Measurements from ENCODE around the gene CDAN1. TPM values are rescaled to one million over a fixed set of nuclear protein-coding genes. Genes with fewer than 3 reads are reported as not detected.
A peak's percentile ranks its signal among the peaks of the same experiment; 100 is the strongest.

The CDAN1 gene
- total RNA-seq, 1 donor from 2014 or later, result 29.9 TPM

DNA sequence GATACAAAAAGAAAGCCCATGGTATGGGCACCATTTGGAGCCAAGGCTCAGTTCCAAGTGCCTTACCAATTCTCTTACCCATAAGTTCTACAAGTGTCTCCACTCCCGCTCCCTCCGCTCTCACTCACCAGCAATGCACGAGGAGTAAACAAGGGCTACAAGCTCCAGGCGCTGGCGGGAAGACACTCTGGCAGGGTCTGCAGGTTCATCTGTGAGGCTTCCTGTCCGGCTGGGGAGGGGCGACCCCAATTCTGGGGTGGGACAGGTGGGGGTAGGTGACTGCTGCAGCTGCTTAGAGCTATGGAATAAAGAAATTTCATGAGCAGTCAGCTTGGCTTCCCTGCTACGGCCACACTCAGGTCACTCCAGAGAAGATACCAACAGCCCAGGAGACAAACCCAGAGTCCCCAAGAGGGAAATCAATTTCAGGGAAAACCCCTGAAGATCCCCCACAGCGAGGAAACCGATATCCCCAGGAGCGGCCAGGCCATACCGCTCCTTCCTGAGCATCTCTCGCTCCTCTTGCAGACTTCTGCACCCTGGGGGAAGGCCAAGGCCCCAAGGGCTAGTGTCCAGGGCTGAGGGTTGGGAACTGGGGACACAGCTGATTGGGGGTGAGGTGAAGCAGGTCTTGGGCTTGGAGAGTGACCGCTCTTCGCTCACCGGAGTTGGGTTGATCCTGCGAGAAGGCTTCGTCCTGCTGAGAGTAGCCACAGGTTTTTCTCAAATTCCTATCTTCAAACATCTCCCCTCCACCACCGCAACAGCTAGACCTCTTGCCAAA lies 1.4 kb downstream of the CDAN1 start:
- DNase-seq (ENCODE audit: low spot score), result no peak
- no peak overlapping the region for H3K27ac Mint-ChIP-seq (ENCODE audit: unreplicated experiment)
- H3K27me3 Mint-ChIP-seq (ENCODE audit: unreplicated experiment), result peaks cover 12% of the 10 kb centered on the region
- no peaks in the 10 kb centered on the region for H3K4me1 Mint-ChIP-seq (ENCODE audit: unreplicated experiment)
- H3K4me3 Mint-ChIP-seq (ENCODE audit: unreplicated experiment), result peak overlapping the region; percentile 95
- H3K36me3 Mint-ChIP-seq (ENCODE audit: low read depth, unreplicated experiment), result peaks cover 33% of the 10 kb centered on the region
- TF ChIP-seq, protein P1, sequence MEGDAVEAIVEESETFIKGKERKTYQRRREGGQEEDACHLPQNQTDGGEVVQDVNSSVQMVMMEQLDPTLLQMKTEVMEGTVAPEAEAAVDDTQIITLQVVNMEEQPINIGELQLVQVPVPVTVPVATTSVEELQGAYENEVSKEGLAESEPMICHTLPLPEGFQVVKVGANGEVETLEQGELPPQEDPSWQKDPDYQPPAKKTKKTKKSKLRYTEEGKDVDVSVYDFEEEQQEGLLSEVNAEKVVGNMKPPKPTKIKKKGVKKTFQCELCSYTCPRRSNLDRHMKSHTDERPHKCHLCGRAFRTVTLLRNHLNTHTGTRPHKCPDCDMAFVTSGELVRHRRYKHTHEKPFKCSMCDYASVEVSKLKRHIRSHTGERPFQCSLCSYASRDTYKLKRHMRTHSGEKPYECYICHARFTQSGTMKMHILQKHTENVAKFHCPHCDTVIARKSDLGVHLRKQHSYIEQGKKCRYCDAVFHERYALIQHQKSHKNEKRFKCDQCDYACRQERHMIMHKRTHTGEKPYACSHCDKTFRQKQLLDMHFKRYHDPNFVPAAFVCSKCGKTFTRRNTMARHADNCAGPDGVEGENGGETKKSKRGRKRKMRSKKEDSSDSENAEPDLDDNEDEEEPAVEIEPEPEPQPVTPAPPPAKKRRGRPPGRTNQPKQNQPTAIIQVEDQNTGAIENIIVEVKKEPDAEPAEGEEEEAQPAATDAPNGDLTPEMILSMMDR (IDR thresholded peaks at IDR 0.05; ENCODE audit: unreplicated experiment), result no peak
- H3K9me3 Mint-ChIP-seq (ENCODE audit: unreplicated experiment), result no peaks in the 10 kb centered on the region

DNA sequence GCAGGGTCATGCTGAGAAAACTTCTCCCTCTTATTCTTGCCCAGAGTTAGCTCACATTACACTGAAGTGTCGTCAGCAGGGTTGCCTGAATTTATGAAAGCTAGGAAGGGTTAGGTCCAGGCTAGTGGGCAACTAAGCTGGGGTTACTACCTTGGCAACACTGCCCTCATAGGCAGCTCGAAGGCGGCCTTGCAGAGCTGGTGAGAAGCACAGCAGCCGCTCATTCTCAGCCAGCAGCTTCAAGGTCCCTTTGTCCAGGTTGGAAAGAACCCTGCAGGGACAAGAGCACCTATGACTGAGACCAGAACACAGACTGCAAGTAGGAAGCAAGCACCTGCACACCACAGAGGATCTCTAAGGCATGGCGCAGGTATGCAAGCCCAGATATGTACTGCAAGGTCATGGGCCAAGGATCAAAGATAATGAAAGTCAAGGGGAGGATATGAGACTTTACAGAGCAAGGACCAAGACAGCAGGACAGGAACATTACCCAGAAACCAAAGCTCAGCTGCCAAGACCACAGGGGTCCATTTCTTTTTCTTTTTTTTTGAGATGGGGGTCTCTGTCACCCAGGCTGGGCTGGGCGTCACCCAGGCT lies 2.8 kb downstream of the CDAN1 start:
- no peak for DNase-seq (ENCODE audit: low spot score)
- H3K27ac Mint-ChIP-seq (ENCODE audit: unreplicated experiment), result no peak overlapping the region
- peak overlapping the region; percentile 38 for H3K4me3 Mint-ChIP-seq (ENCODE audit: unreplicated experiment)
- no peaks in the 10 kb centered on the region for H3K9me3 Mint-ChIP-seq (ENCODE audit: unreplicated experiment)
- TF ChIP-seq, protein P1 (IDR thresholded peaks at IDR 0.05; ENCODE audit: unreplicated experiment), result no peak
- H3K27me3 Mint-ChIP-seq (ENCODE audit: unreplicated experiment), result peaks cover 12% of the 10 kb centered on the region
- H3K36me3 Mint-ChIP-seq (ENCODE audit: low read depth, unreplicated experiment), result peaks cover 33% of the 10 kb centered on the region
- no peaks in the 10 kb centered on the region for H3K4me1 Mint-ChIP-seq (ENCODE audit: unreplicated experiment)

DNA sequence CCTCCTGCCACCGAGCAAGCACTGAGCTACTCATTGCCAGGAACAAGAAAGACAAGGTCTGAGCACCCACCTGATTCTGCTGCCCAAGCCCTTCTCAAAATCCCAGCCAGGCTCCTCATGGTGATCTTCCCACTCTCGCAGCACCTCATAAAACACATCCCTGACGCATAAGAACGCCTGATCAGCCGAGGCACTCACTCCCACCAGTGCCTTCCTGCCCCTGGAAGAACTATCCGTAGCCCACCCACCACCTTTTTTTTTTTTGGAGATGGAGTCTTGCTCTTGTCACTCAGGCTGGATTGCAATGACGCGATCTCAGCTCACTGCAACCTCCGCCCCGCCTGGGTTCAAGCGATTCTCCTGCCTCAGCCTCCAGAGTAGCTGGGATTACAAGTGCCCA lies 3.9 kb downstream of the CDAN1 start:
- no peaks in the 10 kb centered on the region for H3K4me1 Mint-ChIP-seq (ENCODE audit: unreplicated experiment)
- H3K27ac Mint-ChIP-seq (ENCODE audit: unreplicated experiment), result no peak overlapping the region
- no peaks in the 10 kb centered on the region for H3K9me3 Mint-ChIP-seq (ENCODE audit: unreplicated experiment)
- peaks cover 10% of the 10 kb centered on the region for H3K27me3 Mint-ChIP-seq (ENCODE audit: unreplicated experiment)
- peaks cover 40% of the 10 kb centered on the region for H3K36me3 Mint-ChIP-seq (ENCODE audit: low read depth, unreplicated experiment)
- TF ChIP-seq, protein P1 (IDR thresholded peaks at IDR 0.05; ENCODE audit: unreplicated experiment), result no peak
- H3K4me3 Mint-ChIP-seq (ENCODE audit: unreplicated experiment), result peak overlapping the region; percentile 31
- DNase-seq (ENCODE audit: low spot score), result no peak

DNA sequence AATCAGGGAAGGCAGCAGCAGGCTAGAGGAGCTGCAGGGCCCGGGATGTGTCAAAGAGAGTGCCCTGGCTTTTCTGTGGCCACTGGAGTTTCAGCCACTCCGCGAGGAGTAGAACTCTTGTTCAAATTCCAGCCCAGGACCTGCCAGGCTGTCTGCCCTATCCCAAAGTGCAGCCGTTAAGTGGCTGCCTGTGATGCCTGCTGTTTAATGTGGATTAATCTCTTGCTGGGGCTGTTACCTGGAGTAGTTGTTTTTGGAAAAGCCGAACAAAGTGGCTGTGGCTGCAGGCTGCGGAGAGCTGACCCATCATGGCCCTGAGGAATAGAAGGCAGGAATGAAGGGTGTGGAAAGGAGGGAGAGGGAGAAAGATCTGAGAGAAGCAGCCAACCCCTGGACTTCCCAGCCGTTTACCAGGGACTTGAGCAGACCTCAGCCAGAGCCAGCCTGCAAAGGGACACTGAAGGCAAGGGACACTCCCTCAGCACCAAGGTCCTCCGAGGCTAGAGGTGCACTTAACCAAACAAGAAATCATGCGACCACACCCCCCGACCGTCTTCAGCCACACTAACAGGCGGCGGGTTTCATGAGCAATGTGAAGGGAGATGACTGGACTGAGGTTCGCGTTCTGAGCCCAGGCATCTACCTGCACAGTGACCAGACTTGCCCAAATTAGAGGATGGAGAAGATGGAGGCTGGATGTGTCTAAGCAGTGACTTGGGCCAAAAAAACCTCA lies 4.7 kb downstream of the CDAN1 start:
- Mint-ChIP-seq H3K27me3 (ENCODE audit: unreplicated experiment) (peaks cover 10% of the 10 kb centered on the region), H3K36me3 (ENCODE audit: low read depth, unreplicated experiment) (peaks cover 45% of the 10 kb centered on the region), H3K4me1 (ENCODE audit: unreplicated experiment) (no peaks in the 10 kb centered on the region), H3K4me3 (ENCODE audit: unreplicated experiment) (peak overlapping the region; percentile 73), H3K27ac (ENCODE audit: unreplicated experiment) (no peak overlapping the region), H3K9me3 (ENCODE audit: unreplicated experiment) (no peaks in the 10 kb centered on the region)
- TF ChIP-seq, protein P1 (IDR thresholded peaks at IDR 0.05; ENCODE audit: unreplicated experiment), result no peak
- DNase-seq (ENCODE audit: low spot score), result no peak
